ENCODE measurements around the gene S100A1.

The S100A1 gene

GRCh38 chr1:153652805-153653500 lies 24.7 kb downstream of the S100A1 start:
- H3K9me3 ChIP-seq (replicated peaks in 1 of 2; ENCODE audit: control insufficient read depth in 2 of 2, insufficient read depth in 1 of 2, low read depth in 1 of 2, low read length in 2 of 2): no peaks in the 10 kb centered on the region
- H3K4me3 ChIP-seq (ENCODE audit: low read length in 2 of 2): no peak overlapping the region
- no peaks in the 10 kb centered on the region for H3K36me3 ChIP-seq (replicated peaks in 1 of 2; ENCODE audit: control insufficient read depth in 2 of 2, insufficient read depth in 2 of 2, low read length in 2 of 2)
- H3K79me1 ChIP-seq (ENCODE audit: low read depth, low read length): no peaks in the 10 kb centered on the region
- no peak overlapping the region for H3K23ac ChIP-seq (ENCODE audit: low read depth, low read length, poor library complexity)
- H3K27ac ChIP-seq (replicated peaks; ENCODE audit: low read length): no peak overlapping the region
- no peak overlapping the region for H2AK5ac ChIP-seq (ENCODE audit: low read depth, low read length)
- H2BK120ac ChIP-seq (ENCODE audit: low read depth, low read length): no peak overlapping the region
- H3K4ac ChIP-seq (ENCODE audit: low read length): no peak overlapping the region
- no peak for DNase-seq (ENCODE audit: low spot score)
- H4K8ac ChIP-seq (ENCODE audit: low read depth, low read length): no peak overlapping the region
- no CpG with 5 or more reads among the region's 3 CpGs for WGBS, 2 donors (ENCODE audit: extremely low coverage in 2 of 2, insufficient read length in 2 of 2, insufficient replicate concordance in 1 of 2)
- no peak overlapping the region for H3K14ac ChIP-seq (ENCODE audit: low read length)
- peaks cover 0 to 2% of the 10 kb centered on the region in 2 donors for H3K4me1 ChIP-seq (ENCODE audit: control insufficient read depth in 2 of 2, insufficient read depth in 1 of 2, low read depth in 1 of 2, low read length in 2 of 2)
- no peak overlapping the region for H2BK12ac ChIP-seq (ENCODE audit: low read length)
- H2BK5ac ChIP-seq (ENCODE audit: low read length): no peak overlapping the region
- H2AFZ ChIP-seq (ENCODE audit: low read length): no peak overlapping the region
- H3K18ac ChIP-seq (ENCODE audit: low read length): no peak overlapping the region
- no peak overlapping the region for H3K9ac ChIP-seq (ENCODE audit: low read depth, low read length, poor library complexity)
- no peak overlapping the region for H3K4me2 ChIP-seq (ENCODE audit: insufficient read depth, low read length, poor library complexity, severe bottlenecking)
- no peak overlapping the region for H2BK15ac ChIP-seq (ENCODE audit: low read length)
- no peaks in the 10 kb centered on the region for H3K27me3 ChIP-seq (ENCODE audit: control insufficient read depth in 3 of 3, insufficient read depth in 3 of 3, low read depth in 1 of 3, low read length in 3 of 3)
- H4K91ac ChIP-seq (ENCODE audit: low read depth, low read length, poor library complexity): no peak overlapping the region

- Histone ChIP-seq H3K27me3 (ENCODE audit: control insufficient read depth in 3 of 3, insufficient read depth in 3 of 3, low read depth in 1 of 3, low read length in 3 of 3) (no peaks in the 10 kb centered on the region), H3K79me1 (ENCODE audit: low read depth, low read length) (peaks cover 5% of the 10 kb centered on the region), H2BK12ac (ENCODE audit: low read length) (no peak overlapping the region), H3K14ac (ENCODE audit: low read length) (no peak overlapping the region), H3K4me1 (ENCODE audit: control insufficient read depth in 2 of 2, insufficient read depth in 1 of 2, low read depth in 1 of 2, low read length in 2 of 2) (peaks cover 4 to 6% of the 10 kb centered on the region in 2 donors), H2BK5ac (ENCODE audit: low read length) (no peak overlapping the region), H2AFZ (ENCODE audit: low read length) (peak overlapping the region; percentile 55), H3K23ac (ENCODE audit: low read depth, low read length, poor library complexity) (no peak overlapping the region), H4K8ac (ENCODE audit: low read depth, low read length) (no peak overlapping the region), H3K9me3 (replicated peaks in 1 of 2; ENCODE audit: control insufficient read depth in 2 of 2, insufficient read depth in 1 of 2, low read depth in 1 of 2, low read length in 2 of 2) (no peaks in the 10 kb centered on the region), H3K27ac (replicated peaks; ENCODE audit: low read length) (no peak overlapping the region), H2BK120ac (ENCODE audit: low read depth, low read length) (no peak overlapping the region), H3K9ac (ENCODE audit: low read depth, low read length, poor library complexity) (no peak overlapping the region), H3K36me3 (replicated peaks in 1 of 2; ENCODE audit: control insufficient read depth in 2 of 2, insufficient read depth in 2 of 2, low read length in 2 of 2) (peaks cover 0 to 6% of the 10 kb centered on the region in 2 donors), H3K18ac (ENCODE audit: low read length) (no peak overlapping the region), H3K4me3 (ENCODE audit: low read length in 2 of 2) (no peak overlapping the region), H2BK15ac (ENCODE audit: low read length) (no peak overlapping the region), H4K91ac (ENCODE audit: low read depth, low read length, poor library complexity) (no peak overlapping the region), H3K4me2 (ENCODE audit: insufficient read depth, low read length, poor library complexity, severe bottlenecking) (no peak overlapping the region), H2AK5ac (ENCODE audit: low read depth, low read length) (no peak overlapping the region), H3K4ac (ENCODE audit: low read length) (no peak overlapping the region)
- DNase-seq (ENCODE audit: low spot score): no peak
- WGBS, 2 donors (ENCODE audit: extremely low coverage in 2 of 2, insufficient read length in 2 of 2, insufficient replicate concordance in 1 of 2): no CpG with 5 or more reads among the region's 3 CpGs
Observed at GRCh38 chr1:153655333-153655732, 27.1 kb downstream of the S100A1 start.

GRCh38 chr1:153658400-153659174 lies 30.4 kb downstream of the S100A1 start, which contains the start of gene SNAPIN:
SNAPIN (plus strand) TSS chr1:153658703; CDS start chr1:153658744, 41 bp downstream.
- Histone ChIP-seq H3K18ac (ENCODE audit: low read length) (peak within 1 kb of the TSS; percentile 100), H3K4me3 (ENCODE audit: low read length in 2 of 2) (peak within 1 kb of the TSS; percentile 76 to 97), H3K14ac (ENCODE audit: low read length) (no peak within 1 kb of the TSS), H2AK5ac (ENCODE audit: low read depth, low read length) (peak within 1 kb of the TSS; percentile 6), H3K36me3 (replicated peaks in 1 of 2; ENCODE audit: control insufficient read depth in 2 of 2, insufficient read depth in 2 of 2, low read length in 2 of 2) (peaks cover 18 to 39% of the 10 kb centered on the region in 2 donors), H3K79me1 (ENCODE audit: low read depth, low read length) (peaks cover 5% of the 10 kb centered on the region), H3K27me3 (ENCODE audit: control insufficient read depth in 3 of 3, insufficient read depth in 3 of 3, low read depth in 1 of 3, low read length in 3 of 3) (no peaks in the 10 kb centered on the region), H3K23ac (ENCODE audit: low read depth, low read length, poor library complexity) (peak within 1 kb of the TSS; percentile 92), H4K91ac (ENCODE audit: low read depth, low read length, poor library complexity) (peak within 1 kb of the TSS; percentile 99), H2BK120ac (ENCODE audit: low read depth, low read length) (no peak within 1 kb of the TSS), H2AFZ (ENCODE audit: low read length) (peak within 1 kb of the TSS; percentile 98), H2BK5ac (ENCODE audit: low read length) (no peak within 1 kb of the TSS), H3K4me2 (ENCODE audit: insufficient read depth, low read length, poor library complexity, severe bottlenecking) (peak within 1 kb of the TSS; percentile 92), H3K27ac (replicated peaks; ENCODE audit: low read length) (peak within 1 kb of the TSS; percentile 95), H3K4ac (ENCODE audit: low read length) (no peak within 1 kb of the TSS), H3K9ac (ENCODE audit: low read depth, low read length, poor library complexity) (peak within 1 kb of the TSS; percentile 92), H2BK12ac (ENCODE audit: low read length) (no peak within 1 kb of the TSS), H2BK15ac (ENCODE audit: low read length) (peak within 1 kb of the TSS; percentile 67), H4K8ac (ENCODE audit: low read depth, low read length) (no peak within 1 kb of the TSS), H3K9me3 (replicated peaks in 1 of 2; ENCODE audit: control insufficient read depth in 2 of 2, insufficient read depth in 1 of 2, low read depth in 1 of 2, low read length in 2 of 2) (no peaks in the 10 kb centered on the region), H3K4me1 (ENCODE audit: control insufficient read depth in 2 of 2, insufficient read depth in 1 of 2, low read depth in 1 of 2, low read length in 2 of 2) (peaks cover 4 to 6% of the 10 kb centered on the region in 2 donors)
- WGBS, 2 donors (ENCODE audit: extremely low coverage in 2 of 2, insufficient read length in 2 of 2, insufficient replicate concordance in 1 of 2): no CpG with 5 or more reads among the region's 53 CpGs
- peak; percentile 81 for DNase-seq (ENCODE audit: low spot score)

GRCh38 chr1:153659175-153659534 lies 30.9 kb downstream of the S100A1 start:
- Histone ChIP-seq H2BK12ac (ENCODE audit: low read length) (no peak overlapping the region), H3K27me3 (ENCODE audit: control insufficient read depth in 3 of 3, insufficient read depth in 3 of 3, low read depth in 1 of 3, low read length in 3 of 3) (no peaks in the 10 kb centered on the region), H3K79me1 (ENCODE audit: low read depth, low read length) (peaks cover 5% of the 10 kb centered on the region), H3K4ac (ENCODE audit: low read length) (no peak overlapping the region), H3K4me3 (ENCODE audit: low read length in 2 of 2) (peak overlapping the region; percentile 76 to 97), H3K18ac (ENCODE audit: low read length) (peak overlapping the region; percentile 100), H2AFZ (ENCODE audit: low read length) (peak overlapping the region; percentile 98), H4K91ac (ENCODE audit: low read depth, low read length, poor library complexity) (no peak overlapping the region), H4K8ac (ENCODE audit: low read depth, low read length) (no peak overlapping the region), H2BK120ac (ENCODE audit: low read depth, low read length) (no peak overlapping the region), H3K9me3 (replicated peaks in 1 of 2; ENCODE audit: control insufficient read depth in 2 of 2, insufficient read depth in 1 of 2, low read depth in 1 of 2, low read length in 2 of 2) (no peaks in the 10 kb centered on the region), H2BK5ac (ENCODE audit: low read length) (no peak overlapping the region), H3K36me3 (replicated peaks in 1 of 2; ENCODE audit: control insufficient read depth in 2 of 2, insufficient read depth in 2 of 2, low read length in 2 of 2) (peaks cover 21 to 44% of the 10 kb centered on the region in 2 donors), H2BK15ac (ENCODE audit: low read length) (no peak overlapping the region), H3K27ac (replicated peaks; ENCODE audit: low read length) (peak overlapping the region; percentile 95), H3K14ac (ENCODE audit: low read length) (no peak overlapping the region), H2AK5ac (ENCODE audit: low read depth, low read length) (peak overlapping the region; percentile 6), H3K4me1 (ENCODE audit: control insufficient read depth in 2 of 2, insufficient read depth in 1 of 2, low read depth in 1 of 2, low read length in 2 of 2) (peaks cover 4 to 6% of the 10 kb centered on the region in 2 donors), H3K9ac (ENCODE audit: low read depth, low read length, poor library complexity) (peak overlapping the region; percentile 92), H3K4me2 (ENCODE audit: insufficient read depth, low read length, poor library complexity, severe bottlenecking) (peak overlapping the region; percentile 92), H3K23ac (ENCODE audit: low read depth, low read length, poor library complexity) (no peak overlapping the region)
- WGBS, 2 donors (ENCODE audit: extremely low coverage in 2 of 2, insufficient read length in 2 of 2, insufficient replicate concordance in 1 of 2): no CpG with 5 or more reads among the region's 8 CpGs
- DNase-seq (ENCODE audit: low spot score): no peak
